AG10803 (cell line): Measurements from ENCODE around the gene LTF.
A peak's percentile ranks its signal among the peaks of the same experiment; 100 is the strongest.

Source experiments
- DNase-seq: peaks from one replicate; pipeline ENCODE4 v3.0.0; 2010; ENCODE audit warnings: low read depth
- H3K4me3 ChIP-seq: 2 replicates; pipeline ENCODE4 v1.5.1; 2011; ENCODE audit warnings: mild to moderate bottlenecking, low read length, control low read depth
- TF ChIP-seq, protein P1 (sequence below): conservative IDR thresholded peaks from 2 replicates; pipeline ENCODE4 v1.5.1; 2011; ENCODE audit warnings: mild to moderate bottlenecking, low read length, control low read depth, inconsistent platforms

LTF gene

GRCh38 chr3:46504789-46505188 is 40.1 kb upstream of the LTF start:
- TF ChIP-seq, protein P1, sequence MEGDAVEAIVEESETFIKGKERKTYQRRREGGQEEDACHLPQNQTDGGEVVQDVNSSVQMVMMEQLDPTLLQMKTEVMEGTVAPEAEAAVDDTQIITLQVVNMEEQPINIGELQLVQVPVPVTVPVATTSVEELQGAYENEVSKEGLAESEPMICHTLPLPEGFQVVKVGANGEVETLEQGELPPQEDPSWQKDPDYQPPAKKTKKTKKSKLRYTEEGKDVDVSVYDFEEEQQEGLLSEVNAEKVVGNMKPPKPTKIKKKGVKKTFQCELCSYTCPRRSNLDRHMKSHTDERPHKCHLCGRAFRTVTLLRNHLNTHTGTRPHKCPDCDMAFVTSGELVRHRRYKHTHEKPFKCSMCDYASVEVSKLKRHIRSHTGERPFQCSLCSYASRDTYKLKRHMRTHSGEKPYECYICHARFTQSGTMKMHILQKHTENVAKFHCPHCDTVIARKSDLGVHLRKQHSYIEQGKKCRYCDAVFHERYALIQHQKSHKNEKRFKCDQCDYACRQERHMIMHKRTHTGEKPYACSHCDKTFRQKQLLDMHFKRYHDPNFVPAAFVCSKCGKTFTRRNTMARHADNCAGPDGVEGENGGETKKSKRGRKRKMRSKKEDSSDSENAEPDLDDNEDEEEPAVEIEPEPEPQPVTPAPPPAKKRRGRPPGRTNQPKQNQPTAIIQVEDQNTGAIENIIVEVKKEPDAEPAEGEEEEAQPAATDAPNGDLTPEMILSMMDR: no peak
- DNase-seq: no peak
- H3K4me3 ChIP-seq: no peak overlapping the region

DNA sequence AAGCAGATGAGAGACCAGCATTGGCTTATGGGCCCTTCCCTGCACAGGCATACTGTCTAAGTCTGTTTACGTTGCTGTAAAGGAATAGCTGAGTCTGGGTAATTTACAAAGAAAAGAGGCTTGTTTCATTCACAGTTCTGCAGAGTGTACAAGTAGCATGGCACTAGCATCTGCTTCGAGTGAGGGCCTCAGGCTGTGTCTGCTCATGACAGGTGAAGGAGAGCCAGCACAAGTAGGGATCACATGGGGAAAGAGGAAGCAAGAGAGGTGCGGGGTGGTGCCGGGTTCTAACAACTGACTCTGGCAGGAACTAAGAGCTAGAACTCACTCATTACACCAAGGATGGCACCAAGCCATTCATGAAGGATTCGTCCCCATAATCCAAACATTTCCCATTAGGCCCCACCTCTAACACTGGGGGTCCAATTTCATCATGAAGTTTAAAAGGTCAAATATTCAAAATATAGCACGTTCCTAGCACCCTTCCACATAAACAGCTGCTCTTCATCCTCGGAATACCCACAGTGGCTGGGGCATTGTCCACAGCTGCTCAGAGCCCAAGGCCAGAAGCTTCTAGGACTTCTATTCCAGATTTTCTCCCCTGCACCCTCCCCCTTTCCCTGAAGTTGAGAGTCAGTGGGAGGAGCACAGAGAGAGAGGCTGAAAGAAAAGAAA is 38.6 kb upstream of the LTF start:
- H3K4me3 ChIP-seq: no peak overlapping the region
- TF ChIP-seq, protein P1: no peak
- DNase-seq: no peak

GRCh38 chr3:46501702-46502101 is 37.0 kb upstream of the LTF start:
- no peak overlapping the region for H3K4me3 ChIP-seq
- TF ChIP-seq, protein P1: no peak
- DNase-seq: peak; percentile 71

DNA sequence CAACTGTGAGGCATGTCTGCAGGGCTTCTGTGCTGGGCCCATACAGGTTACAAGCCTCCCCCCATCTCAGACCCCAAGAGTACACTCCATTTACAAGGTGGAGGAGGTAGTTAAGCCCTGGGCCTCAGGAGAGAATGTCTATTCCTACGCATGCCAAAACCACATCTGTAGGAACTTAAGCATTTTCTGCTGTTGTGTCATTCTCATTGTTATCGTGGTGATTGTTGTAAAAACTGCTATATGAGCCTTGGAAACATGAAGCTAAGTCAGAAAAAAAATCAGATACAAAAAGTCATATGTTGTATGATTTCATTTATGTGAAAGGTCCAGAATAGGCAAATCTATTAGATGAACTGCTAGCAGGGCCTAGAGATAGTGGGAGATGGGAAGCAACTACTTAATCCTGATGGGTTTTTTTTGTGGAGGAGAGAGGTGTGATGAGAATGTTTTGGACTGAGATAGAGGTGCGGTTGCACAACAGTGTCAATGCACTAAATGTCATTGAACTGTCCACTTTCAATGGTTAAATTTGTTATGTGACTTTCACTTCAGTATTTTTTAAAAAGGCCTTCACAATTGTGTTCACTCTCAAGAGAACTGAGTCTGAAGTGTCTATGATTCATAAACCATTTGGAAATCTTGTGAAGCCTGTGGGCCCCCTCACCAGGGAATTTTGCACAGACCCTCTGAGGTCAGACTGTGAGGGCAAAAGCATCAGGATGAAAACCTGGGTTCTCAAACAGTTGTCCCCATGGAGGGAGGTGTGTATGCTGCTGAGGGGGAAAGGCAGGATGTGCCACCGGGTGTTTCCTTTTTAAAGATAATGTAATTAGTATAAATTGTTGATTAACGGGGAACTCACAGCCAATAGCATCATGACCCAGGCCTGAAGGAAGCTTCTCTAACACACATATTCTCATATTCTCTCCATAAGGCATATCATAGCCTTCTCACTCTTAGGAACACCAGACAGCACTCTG is 36.2 kb upstream of the LTF start:
- no peak overlapping the region for H3K4me3 ChIP-seq
- DNase-seq: peak; percentile 84
- TF ChIP-seq, protein P1: no peak

- TF ChIP-seq, protein P1: no peak
- DNase-seq: no peak
- H3K4me3 ChIP-seq: no peak overlapping the region
Measured at GRCh38 chr3:46498916-46499519, 34.3 kb upstream of the LTF start.

DNA sequence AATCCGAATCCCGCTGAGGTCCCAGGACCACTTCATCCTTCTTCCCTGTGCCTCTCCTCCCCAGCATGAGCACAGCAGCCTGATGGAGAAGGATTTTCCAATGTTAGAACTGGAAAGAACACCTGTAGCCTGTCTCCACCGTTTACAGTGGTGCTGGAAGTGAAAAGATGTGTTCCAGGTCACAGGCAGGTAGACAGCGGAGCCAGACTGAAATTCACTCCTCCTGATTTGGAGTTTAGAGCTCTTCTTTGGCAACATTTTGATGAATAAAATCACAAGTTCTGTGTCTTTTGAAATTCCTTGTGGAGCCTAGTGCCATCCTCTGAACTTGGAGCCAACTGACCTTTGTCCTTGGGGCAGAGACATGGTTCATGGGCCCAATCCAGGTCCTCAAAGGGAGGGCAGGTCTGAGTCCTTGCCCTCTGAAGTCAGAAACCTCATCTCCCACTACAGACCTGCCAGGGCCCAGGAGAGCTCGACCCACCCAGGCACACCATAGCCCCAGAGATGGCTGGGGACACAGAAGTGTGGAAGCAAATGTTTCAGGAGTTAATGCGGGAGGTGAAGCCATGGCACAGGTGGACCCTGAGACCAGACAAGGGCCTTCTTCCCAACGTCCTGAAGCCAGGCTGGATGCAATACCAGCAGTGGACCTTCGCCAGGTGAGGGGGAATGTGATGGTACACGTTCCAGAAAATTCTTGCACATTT is 33.0 kb upstream of the LTF start, which contains the start of gene RTP3:
TSS of gene RTP3 (plus strand) at position 421 of the 710 bp plus-strand sequence. CDS start at position 508, 87 bp downstream.
- TF ChIP-seq, protein P1: no peak
- DNase-seq: no peak
- no peak within 1 kb of the TSS for H3K4me3 ChIP-seq
